HEK293 (cell line): ENCODE results near the gene BTF3.

ENCODE experiments used
- CTCF ChIP-seq: fragments of 450-650 bp; formaldehyde crosslinking; IDR thresholded peaks from 2 replicates; pipeline ENCODE4 v1.5.1; 2016; ENCODE audit warnings: missing biosample characterization, missing genetic modification characterization
- ZBTB1 ChIP-seq: fragments of 450-650 bp; formaldehyde crosslinking; IDR thresholded peaks from 2 replicates; pipeline ENCODE4 v1.5.1; 2016; ENCODE audit warnings: missing biosample characterization, missing genetic modification characterization
- ZNF121 ChIP-seq: fragments of 450-650 bp; formaldehyde crosslinking; IDR thresholded peaks from 2 replicates; pipeline ENCODE4 v1.5.1; 2016; ENCODE audit warnings: missing biosample characterization, missing genetic modification characterization
- ZSCAN16 ChIP-seq: fragments of 450-650 bp; formaldehyde crosslinking; IDR thresholded peaks from 2 replicates; pipeline ENCODE4 v1.5.1; 2016; ENCODE audit warnings: missing biosample characterization, missing genetic modification characterization

- TF ChIP-seq CTCF (tag by site-specific recombination) (no peak), ZNF121 (tag by site-specific recombination) (no peak), ZBTB1 (tag by site-specific recombination) (no peak), ZSCAN16 (tag by site-specific recombination) (no peak)
These were observed 7.1 kb upstream of the BTF3 start for GRCh38 chr5:73491155-73491554.
